Spinal cord (tissue), 10 donors: ENCODE data around the gene C1D. TPM values are rescaled to one million over a fixed set of nuclear protein-coding genes. Genes with fewer than 3 reads are reported as not detected.
A peak's percentile ranks its signal among the peaks of the same experiment; 100 is the strongest.

Experiments
- DNase-seq, 6 donors: peaks; one replicate each; pipeline versions ENCODE4 v3.0.0 to v3.0.0-alpha.2; 2013 to 2015; ENCODE audit warnings: low spot score in 6 of 6, low read depth in 4 of 6
- H3K27ac ChIP-seq: one replicate; pipeline ENCODE4 v1.5.1; 2013; ENCODE audit warnings: low read depth, low read length, control low read depth
- H3K27me3 ChIP-seq: one replicate; pipeline ENCODE4 v1.6.1; 2013; ENCODE audit warnings: low read length; ENCODE audit not compliant: control insufficient read depth, insufficient read depth
- H3K36me3 ChIP-seq: one replicate; pipeline ENCODE4 v1.6.1; 2013; ENCODE audit warnings: low read length; ENCODE audit not compliant: control insufficient read depth, insufficient read depth
- H3K4me1 ChIP-seq: one replicate; pipeline ENCODE4 v1.6.1; 2013; ENCODE audit warnings: low read length; ENCODE audit not compliant: control insufficient read depth, insufficient read depth
- H3K4me3 ChIP-seq: one replicate; pipeline ENCODE4 v1.5.1; 2013; ENCODE audit warnings: low read depth, low read length, control low read depth
- H3K9me3 ChIP-seq: one replicate; pipeline ENCODE4 v1.6.1; 2013; ENCODE audit warnings: low read length; ENCODE audit not compliant: control insufficient read depth, insufficient read depth
- WGBS: methylation state at CpG from one replicate; pipeline ENCODE4 v1.1.5; 2013; ENCODE audit warnings: missing lambda C conversion rate; ENCODE audit not compliant: insufficient coverage; 5-methylcytosine and 5-hydroxymethylcytosine counted together
- long read RNA-seq, 4 donors: transcript quantifications; one replicate each; lab custom pipeline, GENCODE V29; 2026
- polyA plus RNA-seq, 2 donors: library from polyadenylated mRNA; unstranded; fragments of 120-200 nt; gene quantifications; one replicate each; pipeline ENCODE4 v1.2.1, GENCODE V29; 2013; ENCODE audit not compliant: insufficient read length in 2 of 2
- total RNA-seq, 2 donors: library from RNA; depleted of rRNA in 1 of 2; stranded (reverse); fragments of 120-200 nt in 1 of 2; fragments of >200 nt in 1 of 2; gene quantifications; one replicate each; pipeline versions ENCODE4 v1.2.3 to v1.2.4, GENCODE V29; 2013 to 2014
- donor health status: healthy.

C1D gene, protein sequence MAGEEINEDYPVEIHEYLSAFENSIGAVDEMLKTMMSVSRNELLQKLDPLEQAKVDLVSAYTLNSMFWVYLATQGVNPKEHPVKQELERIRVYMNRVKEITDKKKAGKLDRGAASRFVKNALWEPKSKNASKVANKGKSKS
- 10 to 100 TPM; 19.5 to 36.2 TPM for total RNA-seq
- polyA plus RNA-seq, result 10 to 100 TPM; 42.1 to 49.6 TPM
- long read RNA-seq, donor 1, transcript C1D-201 (5 exons, 2,233 nt), result minor isoform, 14 of 74 reads
- long read RNA-seq, donor 1, transcript C1D-204 (5 exons, 736 nt), result major isoform, 27 of 74 reads
- long read RNA-seq, donor 1, partial matches to known transcripts, result 12 of 74 reads
- long read RNA-seq, donor 1, other reads (novel, unspliced or antisense), result 21 of 74 reads
- long read RNA-seq, donor 2, transcript C1D-204 (5 exons, 736 nt), result major isoform, 6 of 18 reads
- long read RNA-seq, donor 2, transcript C1D-201 (5 exons, 2,233 nt), result minor isoform, 5 of 18 reads
- long read RNA-seq, donor 2, partial matches to known transcripts, result 0 of 18 reads
- long read RNA-seq, donor 2, other reads (novel, unspliced or antisense), result 5 of 18 reads
- long read RNA-seq, donor 3, transcript C1D-204 (5 exons, 736 nt), result major isoform, 14 of 30 reads
- long read RNA-seq, donor 3, transcript C1D-201 (5 exons, 2,233 nt), result minor isoform, 9 of 30 reads
- long read RNA-seq, donor 3, partial matches to known transcripts, result 7 of 30 reads
- long read RNA-seq, donor 3, other reads (novel, unspliced or antisense), result 0 of 30 reads
- long read RNA-seq, donor 4, transcript C1D-201 (5 exons, 2,233 nt), result minor isoform, 20 of 110 reads
- long read RNA-seq, donor 4, transcript C1D-204 (5 exons, 736 nt), result major isoform, 50 of 110 reads
- long read RNA-seq, donor 4, partial matches to known transcripts, result 25 of 110 reads
- long read RNA-seq, donor 4, other reads (novel, unspliced or antisense), result 12 of 110 reads

DNA sequence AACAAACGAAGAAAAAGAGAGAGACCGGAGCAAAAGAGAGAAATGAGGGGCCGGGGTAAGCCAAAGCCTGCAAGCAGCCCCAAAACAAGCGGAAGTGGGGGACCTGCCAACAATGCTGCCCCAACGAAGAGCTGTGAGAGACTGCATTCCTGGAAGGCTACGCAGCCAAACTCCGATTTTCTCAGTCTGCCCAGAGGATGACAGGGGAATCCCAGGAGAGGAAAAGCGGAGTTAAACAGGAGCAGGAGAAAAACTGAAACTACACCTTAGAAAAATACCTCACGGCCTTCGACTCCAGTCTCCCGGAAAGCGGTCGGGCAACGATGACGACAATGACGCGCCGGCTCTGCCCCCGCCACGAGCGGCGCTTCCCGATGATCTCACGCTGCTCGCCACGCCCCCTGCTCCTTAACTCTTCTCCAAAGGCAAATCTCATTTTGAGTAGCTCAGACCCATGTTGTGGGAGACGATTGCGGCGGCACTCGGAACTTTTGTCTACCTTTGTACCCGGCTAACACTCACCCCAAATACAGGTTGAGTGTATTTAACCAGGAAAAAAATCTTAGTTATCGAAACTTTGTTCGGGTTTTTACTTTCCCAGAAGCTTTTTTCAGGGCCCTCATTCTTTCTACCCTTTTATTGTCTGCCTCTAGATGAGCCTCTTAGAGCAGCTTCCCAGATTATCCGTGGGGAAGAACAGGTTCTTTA lies at the start of gene C1D:
Gene C1D (minus strand): TSS at position 325 of the 708 bp plus-strand sequence. CDS start 15,694 bp downstream, outside the sequence.
- Histone ChIP-seq H3K36me3 (no peaks in the 10 kb centered on the region), H3K4me1 (peaks cover 4% of the 10 kb centered on the region), H3K27me3 (no peaks in the 10 kb centered on the region), H3K9me3 (no peaks in the 10 kb centered on the region), H3K4me3 (peak within 1 kb of the TSS; percentile 97), H3K27ac (peak within 1 kb of the TSS; percentile 90)
- DNase-seq, result peak; percentile 80 to 97 (median 92)
- WGBS, result under 1% methylated on average over 25 of the region's 34 CpGs

DNA sequence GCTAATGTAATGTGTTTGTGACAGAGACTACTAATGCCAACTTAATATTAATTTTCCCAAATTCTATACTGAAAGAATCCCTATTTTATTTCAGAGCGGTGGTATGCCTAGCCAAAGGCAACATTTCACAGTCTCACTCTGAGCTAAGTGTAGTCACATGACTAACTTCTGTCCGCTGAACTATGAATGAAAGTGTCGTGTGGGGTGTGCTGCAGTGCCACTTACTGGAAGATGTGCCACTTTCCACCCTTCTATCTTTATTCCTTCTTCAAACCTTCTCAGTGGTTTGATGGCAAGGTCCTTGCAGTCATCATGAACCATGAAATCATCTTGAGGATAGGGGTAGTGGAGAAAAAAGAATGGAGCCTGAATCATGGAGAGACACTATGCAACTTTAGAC lies 47.3 kb upstream of the C1D start:
- no peaks in the 10 kb centered on the region for H3K36me3 ChIP-seq
- no peaks in the 10 kb centered on the region for H3K27me3 ChIP-seq
- no peak for DNase-seq
- no peak overlapping the region for H3K4me3 ChIP-seq
- H3K27ac ChIP-seq, result no peak overlapping the region
- H3K9me3 ChIP-seq, result no peaks in the 10 kb centered on the region
- no peaks in the 10 kb centered on the region for H3K4me1 ChIP-seq
- no CpG with 5 or more reads among the region's 3 CpGs for WGBS

DNA sequence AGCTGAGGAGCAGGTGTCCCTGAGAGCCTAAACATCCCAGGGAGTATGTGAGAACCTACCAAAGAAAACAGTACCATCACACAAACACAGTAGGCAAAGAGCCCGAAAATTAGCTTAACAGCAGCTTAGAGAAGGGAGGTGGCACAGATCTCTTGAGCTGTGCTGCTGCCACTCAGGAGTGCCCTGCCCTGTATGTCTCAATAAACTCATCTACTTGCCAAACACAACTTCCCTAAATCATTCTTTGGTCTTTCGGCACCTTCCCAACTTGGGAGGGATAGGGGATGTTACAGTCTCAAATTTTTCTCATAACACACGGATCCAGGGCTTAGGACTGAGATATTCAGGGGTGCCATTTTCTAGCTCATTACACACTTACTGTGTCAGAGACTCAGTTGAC lies 45.3 kb upstream of the C1D start:
- Histone ChIP-seq H3K4me3 (no peak overlapping the region), H3K36me3 (no peaks in the 10 kb centered on the region)

DNA sequence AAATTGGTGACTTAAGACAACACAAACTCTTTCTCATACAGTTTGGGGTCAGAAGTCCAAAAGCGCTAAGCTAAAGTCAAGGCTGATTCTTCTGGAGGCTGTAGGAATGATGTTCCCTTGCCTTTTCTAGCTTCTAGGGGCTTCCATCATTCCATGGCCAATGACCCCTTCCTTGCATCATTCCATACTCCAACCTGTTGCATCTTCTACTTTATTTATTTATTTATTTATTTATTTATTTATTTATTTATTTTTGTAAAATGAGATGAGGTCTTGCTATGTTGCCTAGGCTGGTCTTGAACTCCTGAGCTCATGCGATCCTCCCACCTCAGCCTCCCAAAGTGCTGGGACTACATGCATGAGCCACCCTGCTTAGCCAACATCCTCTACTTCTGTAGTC lies 44.7 kb upstream of the C1D start:
- no CpG with 5 or more reads among the region's 2 CpGs for WGBS
- H3K4me1 ChIP-seq, result no peaks in the 10 kb centered on the region
- H3K27me3 ChIP-seq, result no peaks in the 10 kb centered on the region
- no peak overlapping the region for H3K27ac ChIP-seq
- no peak overlapping the region for H3K4me3 ChIP-seq
- no peak for DNase-seq
- H3K36me3 ChIP-seq, result no peaks in the 10 kb centered on the region
- no peaks in the 10 kb centered on the region for H3K9me3 ChIP-seq

More for the DNA sequence above, 45.3 kb upstream of the C1D start:
- Histone ChIP-seq H3K9me3 (no peaks in the 10 kb centered on the region), H3K27ac (no peak overlapping the region), H3K4me1 (no peaks in the 10 kb centered on the region), H3K27me3 (no peaks in the 10 kb centered on the region)
- DNase-seq, result no peak
- 100% methylated on average over 1 of the region's 3 CpGs for WGBS

DNA sequence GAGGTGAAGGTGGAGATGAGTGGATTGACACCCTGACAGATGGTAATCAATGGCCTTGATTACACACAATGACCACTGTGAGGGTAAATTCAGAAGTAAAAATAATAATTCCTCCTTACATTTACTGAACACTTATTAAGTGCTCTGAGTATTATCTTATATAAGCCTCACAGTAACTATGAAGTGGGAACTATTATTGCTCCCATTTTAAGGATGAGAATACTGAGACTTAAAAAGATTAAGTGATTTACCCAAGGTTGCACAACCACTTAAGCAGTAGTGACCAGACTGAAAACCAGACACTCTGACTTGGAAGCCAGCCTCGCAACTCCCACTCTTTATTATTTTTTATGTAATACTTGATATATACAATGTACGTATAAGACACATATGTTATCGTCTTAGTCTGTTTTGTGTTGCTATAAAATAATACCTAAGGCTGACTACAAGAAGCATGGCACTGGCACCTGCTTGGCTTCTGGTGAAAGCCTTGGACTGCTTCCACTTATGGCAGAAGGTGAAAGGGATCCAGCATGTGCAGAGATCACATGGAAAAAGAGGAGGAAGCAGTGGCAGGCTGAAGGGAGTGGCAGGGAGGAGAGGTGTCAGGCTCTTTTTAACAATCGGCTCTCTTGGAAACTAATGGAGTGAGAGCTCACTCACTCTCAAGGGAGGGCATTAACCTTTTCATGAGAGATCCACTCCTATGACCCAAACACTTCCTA lies 41.5 kb upstream of the C1D start:
- Histone ChIP-seq H3K36me3 (no peaks in the 10 kb centered on the region), H3K9me3 (no peaks in the 10 kb centered on the region), H3K4me3 (no peak overlapping the region), H3K4me1 (no peaks in the 10 kb centered on the region), H3K27ac (no peak overlapping the region), H3K27me3 (no peaks in the 10 kb centered on the region)
- DNase-seq, result no peak
- WGBS, result no CpG with 5 or more reads among the region's 4 CpGs

DNA sequence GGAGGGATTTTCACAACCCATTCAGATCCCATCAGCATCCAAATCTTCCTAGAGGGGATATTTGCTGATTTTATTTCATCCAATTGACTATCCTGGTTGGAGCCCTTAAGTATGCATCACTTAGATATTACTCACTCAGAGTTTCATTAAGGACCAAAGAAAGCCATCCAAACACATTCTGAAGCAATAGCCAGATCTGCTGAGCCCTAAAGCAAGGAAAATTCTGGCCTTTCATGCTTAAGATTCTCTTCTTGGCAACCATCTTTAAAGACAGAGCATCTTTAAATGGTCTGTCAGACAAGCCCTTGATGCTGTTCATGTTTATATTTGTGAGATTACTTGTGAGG lies 40.9 kb upstream of the C1D start:
- Histone ChIP-seq H3K27ac (no peak overlapping the region), H3K4me1 (no peaks in the 10 kb centered on the region), H3K9me3 (no peaks in the 10 kb centered on the region), H3K36me3 (no peaks in the 10 kb centered on the region), H3K4me3 (no peak overlapping the region), H3K27me3 (no peaks in the 10 kb centered on the region)
- DNase-seq, result peak in 2 of 6 donors; percentile 3 to 10

DNA sequence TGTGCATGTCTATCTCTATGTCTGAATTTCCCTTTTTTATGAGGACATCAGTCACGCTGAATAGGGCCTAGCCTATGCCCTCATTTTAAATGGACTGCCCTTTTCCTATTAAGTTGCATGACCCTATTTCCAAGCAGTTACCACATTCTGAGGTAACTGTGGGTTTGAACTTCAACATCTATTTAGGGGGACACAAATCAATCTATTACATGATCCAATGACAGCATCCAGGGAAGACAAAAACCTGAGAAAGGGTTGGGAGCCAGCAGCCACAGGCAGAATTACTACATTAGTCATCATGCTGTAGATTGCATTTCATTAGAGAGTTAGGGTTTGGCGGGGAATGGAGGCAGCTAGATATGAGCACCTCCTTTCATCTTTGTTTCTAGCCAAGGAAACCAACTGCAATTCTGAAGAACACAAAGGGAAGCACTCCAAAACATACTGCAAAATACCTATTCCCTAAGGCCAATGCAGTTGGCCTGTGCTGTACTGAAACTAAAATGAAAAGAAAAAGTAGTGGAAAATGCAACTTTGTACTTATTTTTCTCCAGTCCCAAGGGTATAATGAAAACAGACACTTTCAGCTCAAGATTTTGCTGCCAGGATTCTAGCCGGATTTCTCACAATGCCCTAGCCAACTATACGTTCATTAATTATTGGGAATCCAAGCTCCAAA lies 40.4 kb upstream of the C1D start:
- peak in 3 of 6 donors; percentile 8 to 81 (median 14) for DNase-seq
- Histone ChIP-seq H3K9me3 (no peaks in the 10 kb centered on the region), H3K4me1 (no peaks in the 10 kb centered on the region), H3K27me3 (no peaks in the 10 kb centered on the region), H3K4me3 (no peak overlapping the region), H3K27ac (no peak overlapping the region), H3K36me3 (no peaks in the 10 kb centered on the region)
- WGBS, result no CpG with 5 or more reads among the region's 4 CpGs

DNA sequence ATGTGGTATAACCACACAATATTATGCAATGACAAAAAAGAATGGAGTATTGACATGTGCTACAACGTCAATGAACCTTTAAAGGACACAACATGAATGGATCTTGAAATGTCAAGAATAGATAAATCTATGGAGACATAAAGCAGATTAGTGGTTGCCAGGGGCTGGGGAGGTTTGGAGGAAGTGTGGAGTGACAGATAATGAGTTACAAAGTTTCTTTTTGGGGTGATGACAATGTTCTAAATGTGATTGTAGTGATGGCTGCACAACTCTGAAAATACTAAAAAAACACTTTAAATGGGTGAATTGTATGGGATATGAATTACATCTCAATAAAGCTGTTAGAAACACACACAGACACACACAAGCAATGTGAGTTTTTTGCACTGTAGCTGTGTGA lies 37.4 kb upstream of the C1D start:
- Histone ChIP-seq H3K36me3 (no peaks in the 10 kb centered on the region), H3K27ac (no peak overlapping the region), H3K27me3 (no peaks in the 10 kb centered on the region), H3K9me3 (no peaks in the 10 kb centered on the region), H3K4me1 (no peaks in the 10 kb centered on the region), H3K4me3 (no peak overlapping the region)
- 43% methylated on average over 1 of the region's 1 CpG for WGBS
- no peak for DNase-seq
